Ishikawa (cell line): ENCODE results near the gene C20orf96.

ENCODE experiments used
- CEBPB ChIP-seq: IDR thresholded peaks from 2 replicates; pipeline ENCODE4 v1.6.1; 2012
- CREB1 ChIP-seq: IDR thresholded peaks from 2 replicates; pipeline ENCODE4 v1.6.1; 2012; ENCODE audit warnings: low read depth
- EGR1 ChIP-seq: IDR thresholded peaks from 2 replicates; pipeline ENCODE4 v1.6.1; 2012
- EP300 ChIP-seq: IDR thresholded peaks from 2 replicates; pipeline ENCODE4 v1.6.1; 2012; ENCODE audit warnings: borderline replicate concordance
- FOXM1 ChIP-seq: IDR thresholded peaks from 2 replicates; pipeline ENCODE4 v1.6.1; 2012; ENCODE audit warnings: low read depth, borderline replicate concordance
- MAX ChIP-seq: IDR thresholded peaks from 2 replicates; pipeline ENCODE4 v1.6.1; 2012
- NFIC ChIP-seq: IDR thresholded peaks from 2 replicates; pipeline ENCODE4 v1.6.1; 2012
- RAD21 ChIP-seq: IDR thresholded peaks from 2 replicates; pipeline ENCODE4 v1.6.1; 2012; ENCODE audit warnings: low read depth
- REST ChIP-seq: IDR thresholded peaks from 2 replicates; pipeline ENCODE4 v1.6.1; 2012; ENCODE audit warnings: low read depth, mild to moderate bottlenecking
- TAF1 ChIP-seq: IDR thresholded peaks from 2 replicates; pipeline ENCODE4 v1.6.1; 2012; ENCODE audit warnings: low read depth, mild to moderate bottlenecking
- TCF12 ChIP-seq: IDR thresholded peaks from 2 replicates; pipeline ENCODE4 v1.6.1; 2012; ENCODE audit warnings: low read depth
- TEAD4 ChIP-seq: IDR thresholded peaks from 2 replicates; pipeline ENCODE4 v1.6.1; 2012
- USF1 ChIP-seq: IDR thresholded peaks from 2 replicates; pipeline ENCODE4 v1.6.1; 2012
- YY1 ChIP-seq: IDR thresholded peaks from 2 replicates; pipeline ENCODE4 v1.6.1; 2012; ENCODE audit warnings: low read depth
- ZBTB7A ChIP-seq: IDR thresholded peaks from 2 replicates; pipeline ENCODE4 v1.6.1; 2012; ENCODE audit warnings: low read depth

The C20orf96 gene

GRCh38 chr20:324177-325044 is 33.9 kb upstream of the C20orf96 start:
- TF ChIP-seq RAD21, result no peak
- TF ChIP-seq ZBTB7A, result peak; percentile 85
- no peak for TF ChIP-seq NFIC
- peak; percentile 68 for TF ChIP-seq TCF12
- TF ChIP-seq TEAD4, result peak; percentile 45
- peak; percentile 11; the same call in 1 of the 2 replicates for TF ChIP-seq EP300
- no peak for TF ChIP-seq FOXM1
- peak; percentile 83 for TF ChIP-seq USF1
- TF ChIP-seq MAX, result peak; percentile 97
- no peak for TF ChIP-seq YY1
- TF ChIP-seq TAF1, result peak; percentile 23; the same call in 1 of the 2 replicates
- peak; percentile 85 for TF ChIP-seq EGR1

- TF ChIP-seq YY1 (no peak), NFIC (no peak), TCF12 (no peak), EGR1 (no peak), FOXM1 (no peak), RAD21 (no peak), MAX (no peak), REST (no peak), TEAD4 (no peak), EP300 (no peak), CREB1 (no peak), ZBTB7A (no peak), CEBPB (no peak), USF1 (no peak)
These were observed 25.9 kb upstream of the C20orf96 start for GRCh38 chr20:316316-317068.

GRCh38 chr20:313948-314347 is 23.4 kb upstream of the C20orf96 start:
- TF ChIP-seq TAF1 (no peak), RAD21 (no peak), ZBTB7A (no peak), YY1 (no peak), CREB1 (no peak)

GRCh38 chr20:313402-313801 is 22.9 kb upstream of the C20orf96 start:
- TF ChIP-seq TCF12 (no peak), EP300 (no peak), RAD21 (no peak), TAF1 (no peak), USF1 (no peak), CEBPB (no peak), EGR1 (no peak), MAX (no peak), FOXM1 (no peak), REST (no peak), NFIC (no peak), CREB1 (no peak), ZBTB7A (no peak), YY1 (no peak)

- TF ChIP-seq YY1 (no peak), CEBPB (no peak), RAD21 (no peak), TAF1 (no peak), USF1 (no peak), NFIC (no peak), CREB1 (no peak)
These were observed 22.3 kb upstream of the C20orf96 start for GRCh38 chr20:312866-313265.
